Stomach (tissue), 4 donors: ENCODE results near the gene MOB2.

Experiments used
- POLR2AphosphoS5 ChIP-seq, 3 donors: sonication (generic); formaldehyde crosslinking; IDR thresholded peaks; one replicate each; pipeline ENCODE4 v1.6.1; 2016; ENCODE audit warnings: antibody characterized with exemption in 3 of 3
- TF ChIP-seq, protein P1 (sequence below), 7 experiments: fragments of 450-650 bp in 4 of 7; fragments of 200-600 bp in 3 of 7; sonication (generic) in 3 of 7; IDR thresholded peaks; one replicate each; pipeline ENCODE4 v1.5.1; 2016 to 2019; ENCODE audit warnings: antibody characterized with exemption in 7 of 7, control low read depth in 2 of 7, mild to moderate bottlenecking in 1 of 7

DNA sequence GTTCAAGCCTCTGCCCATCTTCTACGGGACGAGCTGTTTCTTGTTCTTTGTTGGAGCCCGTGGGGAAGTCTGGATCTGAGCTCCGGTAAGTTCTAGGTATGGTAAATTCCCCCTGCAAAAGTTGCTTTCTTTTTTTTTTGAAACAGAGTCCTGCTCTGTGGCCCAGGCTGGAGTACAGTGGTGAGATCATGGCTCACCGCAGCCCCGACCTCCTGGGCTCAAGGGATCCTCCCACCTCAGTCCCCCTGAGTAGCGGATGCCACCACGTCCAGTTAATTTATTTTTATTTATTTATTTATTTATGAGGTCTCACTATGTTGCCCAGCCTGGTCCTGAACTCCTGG lies 35.5 kb upstream of the MOB2 start:
- TF ChIP-seq, protein P1, sequence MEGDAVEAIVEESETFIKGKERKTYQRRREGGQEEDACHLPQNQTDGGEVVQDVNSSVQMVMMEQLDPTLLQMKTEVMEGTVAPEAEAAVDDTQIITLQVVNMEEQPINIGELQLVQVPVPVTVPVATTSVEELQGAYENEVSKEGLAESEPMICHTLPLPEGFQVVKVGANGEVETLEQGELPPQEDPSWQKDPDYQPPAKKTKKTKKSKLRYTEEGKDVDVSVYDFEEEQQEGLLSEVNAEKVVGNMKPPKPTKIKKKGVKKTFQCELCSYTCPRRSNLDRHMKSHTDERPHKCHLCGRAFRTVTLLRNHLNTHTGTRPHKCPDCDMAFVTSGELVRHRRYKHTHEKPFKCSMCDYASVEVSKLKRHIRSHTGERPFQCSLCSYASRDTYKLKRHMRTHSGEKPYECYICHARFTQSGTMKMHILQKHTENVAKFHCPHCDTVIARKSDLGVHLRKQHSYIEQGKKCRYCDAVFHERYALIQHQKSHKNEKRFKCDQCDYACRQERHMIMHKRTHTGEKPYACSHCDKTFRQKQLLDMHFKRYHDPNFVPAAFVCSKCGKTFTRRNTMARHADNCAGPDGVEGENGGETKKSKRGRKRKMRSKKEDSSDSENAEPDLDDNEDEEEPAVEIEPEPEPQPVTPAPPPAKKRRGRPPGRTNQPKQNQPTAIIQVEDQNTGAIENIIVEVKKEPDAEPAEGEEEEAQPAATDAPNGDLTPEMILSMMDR (IDR thresholded peaks at IDR 0.05): no peak
- TF ChIP-seq POLR2AphosphoS5 (IDR thresholded peaks at IDR 0.05): no peak
